HG03442 (cell line): ENCODE data around the gene RAB44.

Source experiments
- ATAC-seq: cut with Tn5 transposase; IDR thresholded peaks from one replicate; pipeline ENCODE4 v1.9.1; 2021; ENCODE audit warnings: mild to moderate bottlenecking, moderate library complexity; ENCODE audit not compliant: unreplicated experiment

Gene RAB44

GRCh38 chr6:36730424-36731380 is 33.1 kb downstream of the RAB44 start:
- no peak for ATAC-seq

- ATAC-seq = no peak
Measured at GRCh38 chr6:36731622-36732310, 34.1 kb downstream of the RAB44 start.

DNA sequence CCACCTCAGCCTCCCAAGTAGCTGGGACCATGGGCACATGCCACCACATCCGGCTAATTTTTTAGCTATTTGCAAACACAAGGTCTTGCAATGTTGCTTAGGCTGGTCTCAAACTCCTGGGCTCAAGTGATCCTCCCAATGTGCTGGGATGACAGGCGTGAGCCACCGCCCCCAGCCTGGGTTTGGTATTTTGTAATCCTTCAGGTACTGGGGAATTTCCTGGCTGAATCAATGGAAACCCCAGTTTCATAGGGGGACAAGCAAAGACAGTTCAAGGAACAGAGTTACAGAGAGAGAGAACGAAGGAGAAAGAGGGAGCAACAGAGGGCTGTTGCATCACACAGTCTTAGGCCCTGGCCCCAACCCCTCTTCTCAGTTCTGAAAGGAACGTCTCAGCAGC is 35.7 kb downstream of the RAB44 start:
- no peak for ATAC-seq

DNA sequence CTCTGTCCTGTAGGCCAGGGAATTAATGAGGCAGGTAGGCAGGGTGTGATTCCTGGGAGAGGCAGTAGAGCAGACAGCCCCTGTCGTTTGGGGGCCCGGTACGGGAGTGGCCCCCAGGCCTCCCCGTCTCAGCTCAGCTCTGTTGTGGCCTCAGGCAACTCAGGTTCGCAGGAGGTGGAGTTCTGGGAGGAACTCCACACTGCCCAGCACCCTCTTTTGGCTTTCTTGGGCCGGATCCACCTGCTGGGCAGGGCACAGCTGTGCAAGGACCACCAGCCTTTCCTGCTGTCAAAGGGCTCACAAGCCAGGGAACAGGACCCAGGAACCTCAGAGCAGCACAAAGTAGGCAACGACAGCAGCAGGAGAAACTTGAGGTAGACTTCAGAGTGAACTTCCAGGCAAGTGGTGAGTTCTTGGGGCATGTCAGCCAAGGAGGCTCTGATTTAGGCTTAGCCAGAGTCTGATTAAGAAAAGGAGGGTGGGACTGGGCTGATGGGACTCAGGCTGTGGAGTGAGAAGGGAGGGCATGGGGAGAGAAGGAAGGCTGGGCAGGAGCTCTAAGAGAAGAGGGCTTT is 36.9 kb downstream of the RAB44 start:
- no peak for ATAC-seq

GRCh38 chr6:36735110-36736071 is 37.8 kb downstream of the RAB44 start:
- ATAC-seq = no peak

DNA sequence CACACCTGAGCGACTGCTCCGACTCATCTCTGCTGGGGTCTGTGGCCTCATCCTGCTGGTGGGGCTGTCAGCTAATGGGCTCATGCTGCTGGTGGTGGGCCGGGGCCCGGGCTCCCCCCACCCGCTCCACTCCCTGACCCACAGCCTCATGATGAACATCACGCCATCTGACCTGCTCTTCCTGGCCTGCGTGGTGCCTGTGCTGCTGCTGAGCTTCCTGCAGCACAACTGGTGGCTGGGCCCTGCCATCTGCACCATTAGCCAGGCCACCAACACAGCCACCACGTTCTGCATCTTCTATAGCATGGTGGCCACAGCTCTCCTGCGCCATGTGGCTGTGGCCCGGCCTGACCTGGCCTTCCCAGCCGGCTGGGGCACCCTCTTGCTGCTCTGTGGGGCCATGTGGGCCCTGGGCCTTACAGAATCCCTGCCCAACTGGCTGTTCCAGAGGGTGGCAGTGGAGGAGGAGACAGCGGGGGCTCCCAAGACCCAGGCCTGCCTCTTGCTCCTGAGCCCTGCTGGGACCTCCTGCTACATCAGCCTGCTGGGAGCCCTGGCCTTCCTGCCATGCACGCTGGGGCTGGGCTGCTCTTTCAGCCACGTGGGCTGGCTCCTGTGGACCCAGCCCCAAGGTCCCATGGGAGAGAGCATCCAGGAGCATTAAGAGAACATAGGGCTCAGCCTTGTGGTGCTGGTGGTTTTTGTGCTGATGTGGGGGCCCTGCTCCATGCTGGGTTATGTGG is 39.6 kb downstream of the RAB44 start:
- no peak for ATAC-seq

DNA sequence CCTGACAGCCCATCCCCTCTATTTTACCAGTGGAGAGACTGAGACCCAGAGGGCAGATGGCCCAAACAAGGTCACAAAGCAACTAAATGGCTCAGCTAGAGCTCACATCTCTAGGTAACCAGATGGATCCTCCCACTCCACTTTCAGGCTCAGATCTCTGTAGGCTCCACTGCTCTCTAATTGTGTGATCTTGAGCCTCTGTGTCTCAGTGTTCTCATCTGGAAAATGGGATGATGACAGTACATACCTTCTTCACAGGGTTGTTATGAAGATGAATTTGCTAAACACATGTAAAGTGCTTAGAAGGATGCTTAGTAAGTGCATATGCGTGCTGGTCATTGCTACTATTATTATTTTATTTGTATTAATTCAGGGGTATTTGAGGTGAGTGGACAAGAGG is 40.5 kb downstream of the RAB44 start:
- no peak for ATAC-seq

GRCh38 chr6:36739947-36740817 is 42.6 kb downstream of the RAB44 start:
- ATAC-seq = no peak

DNA sequence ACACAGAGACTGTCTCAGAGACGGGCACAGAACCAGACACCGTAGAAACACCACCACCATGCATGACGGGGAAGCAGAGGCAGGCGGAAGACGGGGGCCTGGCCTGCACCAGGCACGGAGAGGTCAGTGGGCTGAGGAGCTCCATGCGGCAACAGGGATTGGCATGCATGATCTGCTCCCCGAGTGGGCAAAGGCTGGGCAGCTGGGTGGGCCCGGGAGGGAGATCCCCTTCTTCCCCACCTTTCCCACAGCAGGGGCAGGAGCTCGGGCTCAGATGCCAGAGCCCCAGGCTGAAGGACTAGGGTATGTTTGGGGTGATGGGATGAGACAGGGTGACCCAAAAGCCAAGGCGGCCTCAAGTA is 43.2 kb downstream of the RAB44 start:
- ATAC-seq = no peak

GRCh38 chr6:36742146-36742545 is 44.5 kb downstream of the RAB44 start:
- ATAC-seq = no peak

DNA sequence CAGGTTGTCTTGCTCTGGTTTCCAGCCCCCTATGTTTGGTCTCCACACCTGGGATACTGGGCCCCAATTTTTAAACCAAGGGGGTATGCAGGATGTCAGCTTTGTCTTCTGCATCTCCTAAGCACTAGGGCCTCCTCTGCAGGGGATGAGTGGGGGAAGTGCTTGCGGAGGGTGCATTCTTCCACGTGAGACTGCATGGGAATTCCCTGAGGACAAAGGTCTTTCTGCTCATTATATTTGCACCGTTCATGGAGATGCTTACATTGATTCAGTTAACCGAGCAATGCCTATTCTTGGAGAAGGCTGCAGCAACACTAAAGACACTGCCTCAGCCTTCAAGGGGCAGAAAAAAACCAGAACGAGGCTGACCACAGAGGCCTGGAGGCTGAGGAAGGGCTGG is 45.4 kb downstream of the RAB44 start:
- ATAC-seq = no peak

DNA sequence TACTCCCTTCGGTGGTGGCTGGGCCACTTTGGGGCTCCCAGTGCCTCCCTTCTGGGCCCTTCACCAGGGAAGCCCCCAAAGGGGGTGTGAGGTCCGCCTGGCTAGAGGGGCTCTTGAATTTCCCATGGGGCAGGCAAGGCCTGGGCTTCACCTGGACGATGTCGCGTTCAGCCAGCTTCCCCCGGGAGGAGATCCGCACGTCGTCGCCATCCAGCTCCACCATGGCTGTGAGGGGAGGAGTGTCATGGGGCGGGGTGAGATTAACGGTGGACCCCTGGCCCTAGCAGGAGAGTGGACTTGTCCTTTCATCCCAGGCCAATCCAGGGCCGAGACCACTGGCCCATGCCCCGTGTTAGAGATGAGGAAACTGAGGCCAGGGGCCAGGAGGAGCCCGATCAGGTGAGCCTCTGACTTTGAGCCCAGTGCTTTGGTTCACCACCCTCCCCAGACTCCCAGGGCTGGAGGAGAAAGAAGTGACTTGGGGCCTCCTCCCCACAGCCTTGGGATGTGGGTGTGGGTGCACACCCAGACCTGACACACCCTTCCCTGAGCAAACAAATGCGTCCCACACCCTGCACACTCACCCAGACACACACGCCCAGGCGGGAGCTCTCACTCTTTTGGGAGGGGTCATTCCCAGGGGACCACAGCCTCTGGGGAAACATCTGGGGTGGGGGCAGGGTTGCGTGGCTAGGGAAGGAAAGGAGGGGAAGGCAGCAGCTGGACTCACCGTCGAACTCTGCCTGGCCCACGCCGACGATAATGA is 46.1 kb downstream of the RAB44 start:
- no peak for ATAC-seq

DNA sequence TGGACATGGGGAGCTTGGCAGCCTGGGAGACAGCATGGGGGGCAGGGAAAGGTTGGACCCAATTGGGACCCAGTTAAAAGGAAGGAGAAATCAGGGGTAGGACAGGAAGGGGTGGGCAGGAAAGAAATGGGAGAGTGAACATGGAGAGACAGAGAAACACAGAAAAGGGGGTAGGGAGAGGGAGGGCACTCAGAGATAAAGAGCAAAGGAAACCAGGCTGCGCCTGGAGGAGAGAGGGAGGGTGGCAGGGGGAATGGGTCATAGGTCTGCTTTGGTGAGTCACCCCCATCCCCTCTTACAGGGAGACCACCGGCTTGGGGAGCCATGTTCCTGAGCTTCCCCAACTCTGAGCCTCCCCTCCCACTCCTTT is 46.7 kb downstream of the RAB44 start:
- no peak for ATAC-seq

GRCh38 chr6:36745283-36745682 is 47.7 kb downstream of the RAB44 start:
- no peak for ATAC-seq

GRCh38 chr6:36745836-36746235 is 48.2 kb downstream of the RAB44 start:
- no peak for ATAC-seq

- ATAC-seq = no peak
Measured at GRCh38 chr6:36746251-36746650, 48.6 kb downstream of the RAB44 start.

DNA sequence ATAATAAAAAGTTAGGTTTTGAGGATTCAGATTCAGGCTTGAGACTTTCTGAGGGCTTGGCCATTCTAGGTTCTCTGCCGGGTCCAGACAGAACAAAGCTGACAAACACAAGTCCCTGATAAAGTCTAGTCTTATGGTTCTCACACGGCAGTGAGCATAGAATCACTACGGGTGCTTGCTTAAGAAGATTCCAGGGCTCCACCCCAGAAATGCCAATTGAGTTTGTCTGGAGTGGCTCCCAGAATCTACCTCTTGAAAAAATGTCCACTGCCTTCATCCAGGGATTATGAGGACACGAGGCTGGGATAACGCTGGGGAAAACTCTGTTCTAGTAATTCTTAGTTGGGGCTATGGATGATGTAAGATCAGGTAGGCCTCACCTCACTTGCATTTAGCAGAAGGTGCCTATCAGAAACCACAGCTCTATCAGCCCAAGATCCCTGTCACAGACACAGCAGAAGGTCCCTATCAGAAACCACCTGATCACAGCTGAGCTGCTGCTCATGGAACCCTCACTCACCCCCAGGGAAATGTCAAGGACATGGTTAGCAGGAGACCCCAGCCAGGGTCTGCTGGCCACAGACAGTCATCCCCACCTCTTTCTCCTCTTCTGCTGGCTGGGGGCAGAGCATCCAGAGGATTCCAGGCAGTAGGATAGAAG is 52.3 kb downstream of the RAB44 start:
- no peak for ATAC-seq

- no peak for ATAC-seq
Measured at GRCh38 chr6:36751091-36751490, 53.5 kb downstream of the RAB44 start.
